SK-N-SH (cell line): ENCODE results near the gene ACTR2.

Experiments
- CTCF ChIP-seq: fragments of 200-600 bp; sonication (generic); IDR thresholded peaks from 2 replicates; pipeline ENCODE4 v1.6.1; 2017; ENCODE audit warnings: antibody characterized with exemption, mild to moderate bottlenecking, moderate library complexity
- MXI1 ChIP-seq: IDR thresholded peaks from 2 replicates; pipeline ENCODE4 v1.6.1; 2012; ENCODE audit warnings: mild to moderate bottlenecking, low read depth, low read length, improper control_type of control experiment
- NRF1 ChIP-seq: IDR thresholded peaks from 2 replicates; pipeline ENCODE4 v1.6.1; 2012; ENCODE audit warnings: low read depth, mild to moderate bottlenecking, low read length
- POLR2AphosphoS5 ChIP-seq: IDR thresholded peaks from 2 replicates; pipeline ENCODE4 v1.6.1; 2012; ENCODE audit warnings: low read depth, low read length
- SMC3 ChIP-seq: IDR thresholded peaks from 2 replicates; pipeline ENCODE4 v1.6.1; 2012; ENCODE audit warnings: low read depth, low read length, improper control_type of control experiment
- TCF12 ChIP-seq: IDR thresholded peaks from 2 replicates; pipeline ENCODE4 v1.4.0; 2012

GRCh38 chr2:65292106-65292400 lies 64.4 kb downstream of the ACTR2 start:
- TF ChIP-seq TCF12 (no peak), CTCF (no peak), SMC3 (no peak), POLR2AphosphoS5 (no peak), NRF1 (no peak), MXI1 (no peak)
